Activated CD4-positive, CD25-positive, alpha-beta regulatory T cell (primary cell): ENCODE data around the gene TF.
"Not testable (repeated sequence)": the region's sequence is repeated elsewhere in the genome, so short reads cannot be mapped to it uniquely, and the experiment has no call there.

ENCODE experiments used
- DNase-seq, 4 experiments: peaks; one replicate each; lab custom pipeline; 2025; lab: John Stamatoyannopoulos, UW

The TF gene

DNA sequence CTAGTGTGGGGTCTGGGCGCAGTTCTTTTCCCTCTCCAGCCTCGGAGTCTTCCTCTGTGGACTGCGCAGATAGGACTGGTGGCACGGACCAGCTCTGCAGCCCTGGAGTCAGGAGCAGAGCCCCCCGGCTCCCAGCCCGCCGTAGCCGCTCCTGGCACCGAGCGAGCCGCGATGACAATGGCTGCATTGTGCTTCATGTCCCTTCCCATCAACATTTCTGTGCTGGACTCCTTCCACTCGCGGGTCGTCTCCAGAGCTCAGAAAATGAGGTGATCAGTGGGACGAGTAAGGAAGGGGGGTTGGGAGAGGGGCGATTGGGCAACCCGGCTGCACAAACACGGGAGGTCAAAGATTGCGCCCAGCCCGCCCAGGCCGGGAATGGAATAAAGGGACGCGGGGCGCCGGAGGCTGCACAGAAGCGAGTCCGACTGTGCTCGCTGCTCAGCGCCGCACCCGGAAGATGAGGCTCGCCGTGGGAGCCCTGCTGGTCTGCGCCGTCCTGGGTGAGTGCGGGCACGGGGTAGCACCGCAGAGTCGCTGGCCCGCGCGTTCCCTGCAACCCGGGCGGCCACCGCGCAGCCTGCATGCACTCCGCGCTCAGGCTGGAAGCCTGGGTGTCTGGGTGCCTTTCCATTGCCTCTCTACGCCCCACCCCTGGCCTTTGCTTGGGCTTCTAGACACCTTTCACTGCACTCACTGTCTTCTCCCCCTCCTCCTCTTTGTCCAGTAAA is at the start of gene TF:
Gene TF, plus strand, starts transcription at position 413 of the 731 bp plus-strand sequence. Its CDS starts 48 bp downstream, at position 461.
- no peak for DNase-seq

DNA sequence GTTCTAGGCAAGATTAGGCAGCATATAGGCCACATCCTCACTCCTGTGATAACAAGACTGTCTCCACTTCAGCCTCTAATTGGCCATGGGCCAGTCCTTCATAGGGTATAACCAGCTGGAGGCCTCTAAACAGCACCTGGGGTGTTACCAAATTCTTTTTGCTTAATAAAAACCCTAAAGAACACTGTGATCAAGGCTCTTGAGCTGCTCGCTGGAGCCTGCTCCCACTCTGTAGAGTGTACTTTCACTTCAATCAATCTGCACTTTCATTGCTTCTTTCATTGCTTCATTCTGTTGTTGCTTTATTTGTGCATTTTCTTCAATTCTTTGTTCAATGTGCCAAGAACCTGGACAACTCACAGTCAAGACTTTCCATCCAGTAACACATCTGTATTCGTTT is 48.2 kb upstream of the TF start:
- no peak for DNase-seq

DNA sequence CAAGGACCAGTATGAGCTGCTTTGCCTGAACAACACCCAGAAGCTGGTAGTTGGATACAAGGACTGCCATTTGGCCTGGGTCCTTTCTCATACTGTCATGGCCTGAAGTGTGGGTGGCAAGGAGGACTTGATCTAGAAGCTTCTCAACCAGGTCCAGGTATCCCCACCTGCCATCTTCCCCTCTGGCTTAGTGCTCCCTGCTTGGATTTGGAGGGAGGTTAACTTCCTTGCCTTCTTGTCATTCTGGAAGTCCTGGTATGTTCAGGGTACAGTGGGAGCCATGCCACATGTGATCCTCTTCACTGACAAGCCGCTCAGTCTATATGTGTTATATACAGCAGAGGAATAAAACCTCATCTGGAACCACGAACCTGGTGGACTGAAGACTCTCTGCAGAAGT is 46.7 kb upstream of the TF start:
- no peak for DNase-seq

DNA sequence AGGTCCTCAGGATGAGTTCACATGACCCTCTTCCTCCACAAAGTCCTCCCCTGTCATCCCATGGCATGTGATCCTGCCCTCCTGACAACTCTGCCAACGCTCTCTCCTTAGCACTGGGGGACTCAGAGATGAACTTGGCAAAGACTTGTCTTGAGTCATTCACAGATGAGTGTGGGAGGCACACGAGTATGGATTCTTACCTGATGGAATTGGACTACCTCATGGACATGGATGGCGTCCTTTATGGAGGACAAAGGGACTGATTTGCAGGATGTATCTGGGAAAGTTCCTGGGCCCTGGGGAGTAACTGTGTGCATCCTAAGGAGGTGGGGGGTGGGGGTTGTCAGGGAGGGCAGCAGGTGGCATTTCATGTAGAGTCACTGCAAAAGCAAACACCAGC is 46.3 kb upstream of the TF start:
- no peak for DNase-seq

DNA sequence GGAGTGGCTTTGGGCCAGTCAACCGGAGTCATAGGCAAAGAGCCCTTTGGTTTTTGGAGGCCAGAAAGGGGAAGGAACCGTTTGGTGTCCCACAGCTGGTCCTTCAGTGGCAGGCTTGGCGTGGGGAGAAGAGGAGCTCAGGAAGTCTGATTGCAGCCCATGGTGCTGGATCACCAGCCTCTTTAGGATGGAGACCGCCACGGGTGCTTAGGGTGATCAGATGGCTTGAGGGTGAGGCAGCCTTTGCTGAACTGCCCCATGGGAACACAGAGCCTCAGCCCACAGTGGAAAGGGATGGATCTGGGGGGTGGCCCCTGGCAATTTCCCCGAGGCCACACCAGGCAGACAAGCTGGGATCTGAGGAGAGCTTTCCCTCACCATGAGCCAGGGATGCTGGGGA is 45.8 kb upstream of the TF start:
- no peak for DNase-seq

DNA sequence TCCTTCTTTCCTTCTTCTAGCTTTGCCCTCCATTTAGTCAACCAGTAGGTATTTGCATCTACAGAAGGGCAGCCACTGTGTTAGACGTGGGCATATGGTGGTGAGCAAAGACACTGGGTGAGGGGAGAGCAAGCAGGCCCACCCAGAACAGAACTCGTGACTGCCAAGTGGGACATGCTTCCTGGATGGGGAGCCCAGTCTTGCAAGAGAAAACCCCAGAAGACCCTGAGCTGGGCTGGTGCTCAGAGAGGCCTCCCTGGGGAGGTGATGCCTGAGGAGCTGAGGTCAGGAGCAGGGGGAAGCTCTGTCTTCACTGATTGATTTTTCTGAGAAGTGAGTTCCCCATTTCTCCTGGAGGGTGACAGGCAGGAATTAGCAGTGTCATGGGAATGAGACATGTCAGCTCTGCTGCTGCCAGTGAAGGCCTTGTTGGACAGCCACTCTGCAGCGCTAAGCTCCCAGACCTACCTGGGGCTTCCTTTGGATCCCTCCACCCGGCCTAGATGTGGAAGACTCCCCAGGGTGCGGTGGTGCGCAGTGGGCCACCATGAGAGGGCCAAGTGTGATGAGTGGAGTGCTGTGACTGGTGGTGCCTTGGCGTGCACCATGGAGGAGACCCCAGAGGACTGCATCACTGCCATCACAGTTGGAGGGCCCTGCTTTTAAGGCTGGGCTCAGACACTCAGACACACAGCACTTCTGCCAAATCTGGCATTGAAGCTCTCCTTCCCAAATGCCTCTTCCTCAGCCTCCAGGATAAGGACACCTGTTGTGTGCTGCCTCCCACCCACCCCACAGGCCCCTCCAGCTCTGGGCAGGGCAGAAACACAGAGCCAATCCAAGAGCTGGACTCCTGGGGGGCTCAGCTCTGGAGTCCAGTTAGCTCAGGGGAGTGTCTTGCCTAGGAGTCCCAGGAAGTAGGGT is 44.5 kb upstream of the TF start:
- no peak for DNase-seq

DNA sequence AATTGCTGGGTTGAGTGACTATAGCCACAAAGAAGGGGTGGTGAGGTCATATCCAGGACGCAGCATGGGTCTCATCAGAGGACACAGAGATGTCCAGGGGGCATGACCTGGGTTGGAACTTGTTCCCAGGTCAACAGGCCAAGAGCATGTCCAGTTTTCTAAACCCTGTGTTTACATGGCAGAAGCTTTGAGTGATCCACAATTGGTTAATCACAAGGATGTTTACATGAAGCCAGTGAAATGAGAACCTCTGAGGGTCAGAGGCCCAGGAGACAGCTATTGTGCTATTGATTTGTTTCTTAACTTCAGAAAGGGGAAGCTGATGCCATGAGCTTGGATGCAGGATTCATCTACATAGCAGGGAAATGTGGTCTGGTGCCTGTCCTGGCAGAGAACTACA is 42.3 kb upstream of the TF start:
- no peak for DNase-seq

DNA sequence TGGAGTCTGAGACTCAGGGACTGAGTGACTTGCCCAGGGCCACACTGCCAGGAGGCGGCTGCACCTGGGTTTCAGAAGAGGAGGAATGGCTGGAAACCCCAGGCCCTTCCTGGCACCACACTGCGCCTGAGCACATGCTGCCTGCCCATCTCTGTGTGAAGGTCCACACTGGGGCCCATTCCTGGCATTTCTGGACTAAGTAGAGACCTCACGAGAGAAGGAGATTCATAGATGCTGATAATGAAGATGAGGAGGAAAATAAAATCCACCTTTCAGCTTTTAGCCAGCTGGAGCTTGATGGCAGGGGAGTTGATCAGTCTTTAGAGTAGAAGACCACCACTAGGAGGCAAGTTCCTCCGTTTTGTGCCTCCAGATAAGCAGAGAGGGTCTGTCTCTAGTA is 40.2 kb upstream of the TF start:
- no peak for DNase-seq

DNA sequence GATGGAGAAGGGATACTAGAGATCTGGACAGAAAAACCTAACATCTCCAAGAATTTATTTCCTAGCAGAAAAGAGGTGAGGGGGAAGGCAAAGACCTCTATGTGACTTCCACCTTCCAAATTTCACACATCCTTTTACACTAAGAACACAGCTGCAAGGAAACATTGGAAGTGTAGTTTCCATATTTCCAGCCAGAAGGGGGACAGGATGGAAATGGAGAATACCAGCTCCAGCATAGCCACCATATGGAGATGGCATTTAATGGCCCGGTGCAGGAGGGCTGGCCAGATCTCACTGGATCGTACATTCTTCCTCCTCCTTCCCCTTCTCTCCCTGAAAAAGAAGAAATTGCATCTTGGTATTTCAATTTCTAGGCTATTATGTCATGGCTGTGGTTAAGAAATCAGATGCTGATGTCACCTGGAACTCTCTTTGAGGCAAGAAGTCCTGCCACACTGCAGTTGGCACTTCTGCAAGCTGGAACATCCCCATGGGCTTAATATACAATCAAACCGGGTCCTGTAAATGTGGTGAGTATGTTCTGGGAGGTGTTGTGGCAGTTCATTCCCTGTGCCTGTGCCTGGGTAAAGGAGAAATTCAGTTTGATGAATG is 36.9 kb upstream of the TF start:
- no peak for DNase-seq

DNA sequence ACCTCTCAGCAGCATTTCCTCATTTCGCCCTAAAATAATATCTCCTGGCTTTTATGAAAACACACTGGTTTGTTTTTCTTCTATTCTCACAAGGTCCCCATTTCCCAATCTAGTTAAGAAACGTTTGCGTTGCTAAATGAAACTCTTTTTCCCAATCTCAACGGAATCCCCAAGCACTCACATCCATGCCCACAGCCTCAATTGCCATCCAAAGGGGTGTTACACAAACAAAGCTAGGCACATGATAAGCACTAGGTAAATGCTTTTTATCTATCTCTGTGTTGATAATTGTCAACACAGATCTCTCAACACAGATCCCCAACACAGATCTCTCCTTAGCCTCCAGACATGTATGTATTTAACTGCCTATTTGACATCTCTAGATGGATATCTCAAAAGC is 35.2 kb upstream of the TF start:
- no peak for DNase-seq

DNA sequence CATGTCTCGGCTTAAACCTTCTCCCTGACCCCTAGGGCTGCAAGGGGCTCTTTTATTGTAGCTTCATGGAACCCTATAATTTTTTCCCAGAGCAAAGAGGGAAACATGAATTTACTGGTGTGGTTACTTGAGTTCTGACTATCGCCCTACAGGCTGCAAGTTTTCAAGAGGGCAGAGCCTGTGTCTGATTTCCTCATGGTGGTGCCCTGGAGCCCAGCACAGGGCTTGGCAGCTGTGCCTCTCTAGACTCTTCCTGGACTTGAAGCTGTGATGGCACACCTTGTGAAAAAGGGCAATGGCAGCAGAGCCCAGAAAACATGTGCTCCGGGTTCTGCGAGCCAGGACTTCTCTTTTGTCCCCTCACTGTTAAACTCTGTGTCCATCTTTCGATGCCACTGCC is 34.2 kb upstream of the TF start:
- DNase-seq = no peak

DNA sequence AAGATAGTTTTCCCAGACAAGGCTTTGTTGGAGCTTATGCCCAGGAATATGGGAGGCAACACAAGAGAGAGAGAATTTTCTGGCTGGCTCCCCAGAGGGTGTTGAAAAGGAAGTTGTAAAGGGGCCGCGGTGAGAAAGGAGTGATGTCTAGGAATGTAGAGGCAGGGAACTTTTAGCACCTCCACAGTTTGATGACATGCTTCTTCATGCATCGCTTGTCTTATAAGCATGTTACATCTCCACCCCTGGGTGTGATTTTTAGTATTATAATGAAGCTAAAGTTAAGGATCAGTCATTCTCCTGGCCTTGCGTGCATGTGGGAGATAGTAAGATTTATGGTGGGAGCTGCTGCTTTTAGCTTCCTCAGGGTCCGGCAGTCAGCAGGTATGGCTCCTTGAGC is 32.8 kb upstream of the TF start:
- no peak for DNase-seq

DNA sequence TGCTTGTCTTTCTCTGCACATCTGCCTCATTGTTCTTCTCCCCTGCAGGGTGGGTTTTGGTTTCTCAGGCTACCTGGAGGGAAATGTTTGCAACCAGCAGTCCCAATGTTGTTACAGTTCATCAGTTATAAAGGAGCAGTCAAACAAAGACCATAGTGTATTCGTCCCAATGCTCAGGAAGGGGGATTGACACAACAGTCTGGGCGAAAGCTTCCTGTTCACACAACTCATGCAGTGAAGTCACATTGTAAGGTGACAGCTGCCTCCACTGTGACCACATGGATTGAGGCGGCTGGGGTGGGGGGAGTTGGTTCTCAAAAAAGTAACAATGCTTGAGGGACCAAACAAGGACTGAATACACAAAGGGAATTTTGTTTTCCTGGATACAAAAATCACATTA is 28.8 kb upstream of the TF start:
- no peak for DNase-seq

DNA sequence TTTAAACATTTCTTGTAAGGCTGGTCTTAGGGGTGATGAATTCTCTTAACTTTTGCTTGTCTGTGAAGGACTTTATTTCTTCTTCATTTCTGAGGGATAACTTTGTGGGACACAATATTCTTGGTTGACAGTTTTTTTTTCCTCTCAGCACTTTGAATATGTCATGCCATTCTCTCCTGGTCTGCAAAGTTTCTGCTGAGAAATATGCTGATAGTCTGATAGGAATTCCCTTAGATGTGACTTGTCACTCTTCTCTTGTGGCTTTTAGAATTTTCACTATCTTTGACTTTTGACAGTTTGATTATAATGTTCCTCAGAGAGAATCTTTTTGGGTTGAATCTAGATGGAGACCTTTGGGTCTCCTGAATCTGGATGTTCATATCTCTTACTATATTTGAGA is 23.3 kb upstream of the TF start:
- DNase-seq = no peak

DNA sequence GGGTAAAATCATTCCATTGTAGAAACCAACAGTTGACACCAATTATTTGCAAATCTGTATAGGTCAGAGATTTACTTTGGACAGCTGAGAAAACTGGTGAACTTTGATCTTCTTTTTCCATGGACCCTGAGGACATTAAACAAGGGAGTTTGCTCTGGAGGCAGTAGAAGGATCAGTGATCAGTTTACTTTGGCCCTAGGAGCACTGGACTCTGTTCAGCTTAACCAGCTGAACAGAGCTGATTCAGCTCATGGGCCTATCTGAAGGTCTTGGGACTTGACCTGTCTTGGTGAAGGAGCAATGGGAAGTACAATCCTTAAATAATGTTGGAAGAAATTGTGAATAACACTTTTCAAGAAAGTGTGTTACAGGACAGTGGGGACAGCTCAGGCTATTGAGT is 15.2 kb upstream of the TF start:
- no peak for DNase-seq

DNA sequence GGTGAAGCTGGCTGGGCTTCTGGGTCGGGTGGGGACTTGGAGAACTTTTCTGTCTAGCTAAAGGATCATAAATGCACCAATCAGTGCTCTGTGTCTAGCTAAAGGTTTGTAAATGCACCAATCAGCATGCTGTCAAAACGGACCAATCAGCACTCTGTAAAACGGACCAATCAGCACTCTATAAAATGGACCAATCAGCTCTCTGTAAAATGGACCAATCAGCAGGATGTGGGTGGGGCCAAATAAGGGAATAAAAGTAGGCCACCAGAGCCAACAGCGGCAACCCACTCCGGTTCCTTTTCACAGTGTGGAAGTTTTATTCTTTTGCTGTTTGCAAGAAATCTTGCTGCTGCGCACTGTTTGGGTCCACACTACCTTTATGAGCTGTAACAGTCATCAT is 14.0 kb upstream of the TF start:
- not testable (repeated sequence) for DNase-seq

DNA sequence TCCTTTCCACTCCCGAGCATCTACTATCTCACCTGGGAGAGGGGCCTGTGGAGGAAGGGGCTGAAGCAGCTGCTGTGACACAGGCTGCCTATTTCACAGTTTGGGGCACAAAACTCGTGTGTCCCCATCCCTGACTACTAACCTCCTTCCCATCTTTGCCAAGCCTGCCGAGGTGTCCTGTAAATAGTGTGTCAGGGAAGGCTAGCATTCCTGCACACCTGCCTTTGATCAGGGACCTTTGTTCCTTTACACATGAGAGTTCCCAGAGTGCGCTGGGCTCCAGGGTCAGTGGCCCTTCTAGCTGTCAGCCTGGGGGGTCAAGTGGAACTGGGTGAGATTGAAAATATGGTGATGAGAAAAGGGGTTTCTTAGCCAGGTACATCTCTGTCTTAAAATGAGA is 13.0 kb upstream of the TF start:
- no peak for DNase-seq

DNA sequence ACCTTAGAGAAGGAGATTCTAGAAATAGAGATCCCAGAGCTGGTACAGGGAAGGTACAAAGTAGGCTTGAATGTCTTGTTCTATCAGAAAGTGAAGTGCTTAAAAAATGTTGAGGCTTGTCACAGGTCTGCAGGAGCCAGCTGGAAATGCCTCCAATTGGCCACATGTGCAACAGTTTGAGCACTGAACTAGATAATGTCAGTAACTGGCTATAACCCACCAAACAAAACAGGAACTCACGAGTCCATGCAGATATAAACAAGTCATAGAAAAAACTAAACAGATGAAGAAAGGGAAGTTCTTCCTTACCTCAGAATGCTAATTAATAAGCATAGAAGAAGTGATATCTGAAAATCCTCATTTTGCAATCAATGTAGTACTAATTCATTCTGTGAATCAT is 11.9 kb upstream of the TF start:
- DNase-seq = no peak

DNA sequence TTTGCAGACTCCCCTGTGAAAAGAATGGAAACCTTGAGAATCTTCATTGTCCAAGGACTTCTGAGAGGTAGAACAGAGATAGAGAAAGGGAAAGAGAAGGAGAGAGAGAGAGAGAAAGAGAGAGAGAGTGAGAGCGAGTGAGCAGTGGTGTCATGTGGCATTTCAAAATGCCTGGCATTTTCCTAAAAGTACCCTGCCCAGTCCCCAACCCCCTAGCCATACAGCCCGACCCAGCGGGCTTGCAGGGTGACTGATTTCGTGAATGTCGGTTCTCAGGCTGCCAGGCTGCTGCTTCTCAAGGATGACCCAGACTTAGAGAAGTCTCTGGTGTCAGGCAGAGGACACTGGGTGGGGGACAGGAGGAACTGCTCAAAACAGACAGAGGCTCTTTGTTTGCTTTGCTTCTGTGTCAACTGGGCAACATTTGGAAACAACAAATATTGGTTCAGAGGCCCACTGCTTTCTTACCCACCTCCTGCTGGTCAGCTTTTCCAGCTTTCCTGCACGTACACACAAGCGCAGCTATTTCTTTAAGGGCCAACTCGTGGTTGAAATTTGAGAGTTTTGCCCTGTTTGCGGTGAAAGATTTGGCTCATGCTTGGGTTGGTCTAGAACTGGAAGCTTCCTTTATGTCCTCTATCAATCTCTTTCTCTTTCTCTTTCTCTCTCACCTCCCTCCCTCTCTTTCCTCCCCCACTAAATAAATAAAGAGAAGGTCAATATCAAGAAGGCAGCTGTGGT is 3.7 kb upstream of the TF start:
- DNase-seq = no peak

DNA sequence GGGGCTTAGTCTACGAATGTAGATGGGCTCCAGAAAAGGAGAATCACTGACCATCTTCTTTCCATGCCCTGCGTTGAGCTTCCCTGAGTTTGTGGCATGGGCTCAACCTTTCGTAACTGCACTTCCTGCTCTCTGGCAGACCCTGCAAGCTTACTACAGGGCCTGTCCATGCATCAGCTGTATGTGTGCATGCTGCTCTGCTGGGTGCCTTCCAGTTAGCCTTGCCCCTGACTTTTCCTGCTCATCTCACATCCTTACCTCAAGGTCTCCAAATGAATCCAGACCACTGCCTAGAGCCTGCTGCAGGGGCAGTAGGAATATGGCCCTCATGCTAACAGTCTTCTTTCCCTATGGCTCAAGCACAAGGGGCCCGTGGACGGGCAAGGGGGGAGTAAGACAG is 2.0 kb upstream of the TF start:
- no peak for DNase-seq

DNA sequence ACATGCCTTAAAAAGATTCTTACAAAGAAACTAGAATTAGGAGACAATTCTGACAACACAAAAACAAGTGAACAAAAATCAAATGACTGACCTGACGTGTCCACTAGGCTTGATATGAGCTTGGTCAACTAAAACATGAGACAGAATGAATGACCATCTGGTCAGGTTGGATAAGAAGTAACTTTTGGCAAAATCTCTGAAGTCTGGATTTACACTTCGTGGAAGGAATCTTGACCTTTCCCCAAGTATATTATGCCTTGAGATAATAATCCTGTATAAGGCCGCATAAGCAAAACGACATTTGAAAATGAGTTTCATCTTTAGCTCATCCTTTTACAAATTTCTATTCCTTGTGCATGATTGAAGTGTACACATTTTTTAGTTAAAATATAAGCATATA is 1.1 kb upstream of the TF start:
- DNase-seq = no peak

DNA sequence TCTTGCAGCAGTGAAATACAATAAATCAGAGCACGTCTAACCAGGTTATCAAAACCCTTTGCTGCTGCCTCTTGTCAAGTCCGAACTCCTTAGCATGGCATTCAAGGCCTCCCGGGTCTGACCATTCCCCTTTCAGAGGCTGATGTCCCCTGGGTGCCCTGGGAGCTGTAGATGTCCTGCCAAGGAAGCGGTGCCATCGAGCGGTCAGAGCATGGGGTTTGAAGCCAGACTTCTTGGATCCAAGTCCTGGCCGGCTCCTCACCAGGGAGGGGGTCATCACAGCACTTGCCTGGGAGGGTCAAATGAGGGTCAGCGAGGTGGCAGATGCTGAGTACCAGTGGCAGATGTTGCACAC is 496 bp downstream of the TF start:
- DNase-seq = no peak

DNA sequence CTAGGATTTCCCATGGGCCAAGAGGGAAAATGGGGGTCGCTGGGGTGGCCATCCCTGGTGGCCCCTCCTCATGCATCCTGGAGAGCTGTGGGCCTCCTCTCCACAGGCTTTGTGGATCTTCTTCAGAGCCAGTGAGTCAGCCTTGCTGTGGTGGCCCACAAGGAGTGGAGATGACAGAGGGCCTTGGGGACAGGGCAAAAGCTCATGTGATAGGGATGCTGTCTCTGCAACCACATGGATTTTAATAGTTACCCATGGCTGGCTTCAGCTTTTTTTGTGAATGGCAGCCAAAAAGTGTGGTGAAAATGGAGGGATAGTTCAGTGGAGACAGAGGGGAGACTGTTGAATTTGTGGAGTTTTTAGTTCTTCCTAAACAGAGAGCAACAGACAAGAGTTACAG is 1.2 kb downstream of the TF start:
- no peak for DNase-seq
